Activated CD8-positive, alpha-beta memory T cell treated with anti-CD3 and anti-CD28 coated beads for 24 hours (primary cell): ENCODE measurements around the gene CABLES1.
"Not testable (repeated sequence)": the region's sequence is repeated elsewhere in the genome, so short reads cannot be mapped to it uniquely, and the experiment has no call there.

Experiments used
- DNase-seq: peaks from one replicate; pipeline ENCODE4 v3.0.0-alpha.2; 2020

CABLES1 gene

DNA sequence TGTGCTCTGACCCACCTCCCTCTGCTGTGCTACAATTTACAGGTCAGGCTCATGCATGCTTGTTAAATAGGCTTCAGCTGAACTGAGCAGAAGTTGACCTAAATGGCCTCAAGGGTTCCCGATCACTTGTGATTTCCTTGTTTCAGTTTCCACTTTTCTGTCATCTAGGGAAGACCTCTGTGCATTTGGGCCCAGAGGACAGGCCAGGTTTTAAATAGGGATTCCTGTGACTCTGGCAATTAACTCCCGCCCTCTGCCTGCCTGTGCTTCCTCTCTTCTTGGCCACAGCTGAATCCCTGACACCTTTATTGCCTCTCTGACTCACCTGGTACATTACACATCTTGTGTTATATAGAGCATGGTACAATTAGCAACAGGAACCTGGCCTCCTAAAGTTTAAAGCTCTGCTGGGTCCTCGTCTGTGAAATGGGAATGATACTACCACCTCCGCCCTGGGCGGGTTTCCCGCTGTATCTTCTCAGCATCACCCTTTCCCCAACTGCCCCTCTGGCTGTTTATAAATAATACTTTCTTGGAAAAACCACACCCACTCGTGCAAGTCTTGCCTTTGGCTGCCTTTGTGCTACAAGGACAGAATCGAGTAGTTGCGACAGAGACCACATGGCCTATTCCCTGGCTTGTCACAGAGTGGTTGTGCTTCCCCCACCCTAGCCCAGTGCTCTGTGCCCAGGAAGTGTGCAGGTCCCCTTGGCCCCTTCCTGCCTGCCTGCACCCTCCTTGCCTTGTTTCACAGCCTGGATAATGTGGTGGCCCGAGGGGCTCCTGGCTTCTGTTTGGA lies 7.9 kb downstream of the CABLES1 start:
- DNase-seq, result no peak

DNA sequence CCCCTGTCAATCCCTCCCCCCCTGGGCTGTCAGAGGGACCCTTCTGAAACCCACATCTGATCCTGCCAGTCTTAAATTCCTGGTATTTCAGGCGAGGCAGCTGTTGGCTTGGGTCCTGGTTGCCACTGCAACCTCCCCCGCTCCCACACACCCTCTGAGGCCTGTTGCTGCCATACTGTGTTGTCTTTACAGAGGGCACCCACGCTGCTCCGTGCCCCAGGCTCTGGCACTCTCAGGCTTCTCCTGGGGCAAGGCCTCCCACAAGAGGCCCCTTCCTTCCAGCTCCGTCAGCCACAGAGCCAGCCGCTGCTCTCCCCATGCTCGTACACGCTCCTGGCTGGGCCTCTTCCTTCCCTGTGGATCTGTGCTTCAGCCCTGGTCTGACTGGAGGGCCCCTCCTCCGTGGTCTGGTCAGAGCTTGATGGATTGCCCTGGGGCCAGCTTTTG lies 8.6 kb downstream of the CABLES1 start:
- DNase-seq, result no peak

DNA sequence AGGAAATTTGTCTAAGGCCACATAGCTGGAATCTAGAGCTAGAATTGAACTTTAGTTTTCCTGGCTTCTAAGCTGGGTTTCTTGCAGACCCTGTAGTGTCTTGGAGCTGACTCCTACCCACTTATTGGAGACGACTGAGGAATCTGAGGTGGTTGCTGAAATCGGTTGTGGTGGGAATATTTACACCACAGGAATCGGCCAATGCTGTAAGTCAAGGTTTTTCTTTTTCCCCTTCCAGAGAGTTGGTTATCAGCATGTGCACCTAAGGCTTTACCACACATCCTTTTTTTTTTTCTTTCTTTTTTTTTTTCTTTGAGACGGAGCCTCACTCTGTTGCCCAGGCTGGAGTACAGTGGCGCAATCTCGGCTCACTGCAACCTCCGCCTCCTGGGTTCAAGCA lies 9.4 kb downstream of the CABLES1 start:
- no peak for DNase-seq

DNA sequence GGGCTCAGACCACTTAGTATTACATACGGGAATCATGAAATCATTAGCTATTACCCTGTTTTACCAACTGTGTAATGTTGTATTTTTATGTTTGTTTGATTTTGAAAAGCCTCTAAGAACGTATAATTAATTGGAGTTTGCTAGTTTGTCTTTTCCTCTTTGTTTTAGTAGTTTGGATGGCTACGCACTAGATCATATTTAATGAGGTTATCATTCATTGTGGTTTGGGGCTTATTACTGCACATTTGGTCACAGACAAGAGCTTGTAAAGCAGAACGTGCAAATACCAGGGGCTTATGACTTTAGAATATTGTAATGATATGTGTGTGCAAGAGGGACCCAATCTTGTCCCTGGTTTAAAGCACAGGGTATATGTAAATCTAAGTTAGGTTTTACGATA lies 10.3 kb downstream of the CABLES1 start:
- no peak for DNase-seq

DNA sequence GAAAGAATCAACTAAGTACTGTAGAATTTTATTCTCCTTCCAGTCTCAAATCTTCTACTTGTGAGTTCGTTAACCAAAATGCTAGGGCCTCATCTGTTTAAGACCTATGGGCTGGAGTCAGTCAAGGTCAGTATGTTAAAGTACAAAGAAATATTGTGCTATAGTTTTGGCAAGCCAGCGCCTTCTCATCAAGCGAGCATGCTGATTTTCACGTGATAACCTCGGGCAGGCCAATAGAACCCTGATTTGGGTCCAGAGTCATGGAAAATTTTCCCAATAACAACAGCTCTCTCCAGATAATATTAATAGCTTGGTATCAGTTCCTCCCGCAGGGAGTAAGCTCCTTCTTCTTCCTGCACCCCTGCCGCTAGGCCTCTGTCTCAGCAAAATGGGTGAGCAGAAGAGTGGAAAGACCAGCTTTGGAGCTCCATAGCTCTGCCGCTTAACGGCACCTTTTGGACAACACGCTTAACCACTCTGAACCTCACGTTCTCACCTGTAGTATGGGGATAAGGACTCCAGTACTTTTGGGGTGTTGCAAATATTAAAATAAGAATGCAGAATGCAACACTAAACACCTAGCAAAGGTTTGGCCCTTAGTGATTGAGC lies 11.7 kb downstream of the CABLES1 start:
- no peak for DNase-seq

DNA sequence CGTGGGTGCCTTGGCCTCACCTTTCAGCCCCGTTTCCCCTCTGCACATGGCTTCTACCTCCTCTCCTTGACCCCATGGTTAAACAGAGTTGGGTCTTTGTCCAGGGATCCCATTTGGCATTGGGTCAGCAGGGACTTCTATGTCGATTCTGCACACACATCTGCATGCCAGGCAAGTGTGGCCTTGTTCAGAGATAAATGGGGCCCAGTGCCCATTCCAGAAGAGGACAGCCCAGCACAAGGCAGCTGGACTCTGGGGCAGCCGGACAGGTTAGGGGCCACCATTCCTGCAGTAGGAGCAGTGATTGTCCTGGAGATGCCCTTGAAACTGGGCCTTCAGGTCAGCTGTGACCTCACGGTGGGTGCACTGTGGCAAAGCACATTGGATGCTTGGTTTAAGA lies 13.1 kb downstream of the CABLES1 start:
- DNase-seq, result no peak

DNA sequence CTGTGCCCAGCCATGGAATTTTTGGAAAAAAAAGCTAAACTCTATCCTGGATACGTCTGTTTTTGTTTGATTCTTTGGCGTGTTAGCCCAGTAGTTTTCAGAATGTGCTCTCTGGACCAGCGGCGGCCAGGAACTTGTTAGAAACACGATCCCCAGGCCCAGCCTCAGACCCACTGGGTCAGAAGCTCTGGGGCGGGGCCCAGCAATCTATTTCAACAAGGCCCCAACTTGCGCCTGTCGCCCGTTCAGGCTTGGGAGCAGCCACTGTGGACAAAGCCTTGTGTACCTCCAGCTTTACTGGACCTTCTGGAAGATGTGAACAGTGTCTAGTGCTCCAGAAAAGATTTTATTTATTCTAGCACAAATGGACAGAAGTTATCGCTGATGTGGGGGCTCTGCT lies 14.3 kb downstream of the CABLES1 start:
- no peak for DNase-seq

DNA sequence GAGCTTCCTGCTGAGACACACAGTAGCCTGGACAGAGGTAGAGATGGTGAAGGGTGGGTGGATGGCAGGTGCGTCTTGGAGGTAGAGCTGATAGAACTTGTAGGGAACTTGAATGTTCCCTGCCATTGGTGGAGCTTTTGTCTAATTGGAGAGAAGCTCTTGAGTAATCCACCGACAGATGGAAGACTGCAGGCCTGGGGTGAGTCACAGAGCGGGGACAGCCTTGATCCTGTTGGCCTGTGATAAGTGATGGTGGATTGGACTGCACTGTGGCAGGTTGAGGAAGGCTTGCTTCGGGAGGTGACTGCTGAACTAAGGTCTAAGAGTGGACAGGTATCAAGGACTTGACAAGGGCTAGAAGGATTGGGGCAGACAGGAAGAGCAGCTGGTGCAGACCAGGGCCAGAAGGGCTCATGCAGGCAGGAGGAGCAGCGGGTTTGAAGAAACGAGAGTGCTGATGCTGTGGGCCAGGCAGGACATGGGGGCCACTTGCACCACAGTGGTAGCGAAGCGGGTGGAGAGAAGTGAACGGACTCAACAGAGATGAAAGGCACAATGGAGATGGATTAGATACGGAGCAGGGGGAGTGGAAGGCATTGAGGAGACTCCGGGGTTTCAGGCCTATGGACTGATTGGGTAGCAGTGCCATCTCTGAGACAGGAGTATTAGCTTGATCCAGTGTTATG lies 16.3 kb downstream of the CABLES1 start:
- DNase-seq, result no peak

DNA sequence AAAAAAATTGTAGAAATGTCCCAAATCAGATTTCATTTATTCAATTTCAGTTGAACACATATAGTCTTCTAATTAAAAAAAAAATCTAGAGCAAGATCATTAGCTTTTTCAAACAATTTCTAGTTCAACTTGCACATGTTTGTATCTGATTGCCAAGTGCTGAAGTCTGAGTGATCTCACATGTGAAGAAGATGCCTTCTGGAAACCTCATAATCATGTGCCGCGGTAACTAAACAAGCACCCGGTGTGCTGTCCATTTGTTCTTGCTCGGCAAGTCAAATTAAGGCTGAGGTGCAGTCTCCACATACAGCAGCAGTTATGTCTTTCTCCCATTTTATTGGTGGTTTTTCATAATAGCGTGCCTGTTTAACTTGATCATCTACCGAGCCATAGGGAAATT lies 18.7 kb downstream of the CABLES1 start:
- DNase-seq, result no peak

DNA sequence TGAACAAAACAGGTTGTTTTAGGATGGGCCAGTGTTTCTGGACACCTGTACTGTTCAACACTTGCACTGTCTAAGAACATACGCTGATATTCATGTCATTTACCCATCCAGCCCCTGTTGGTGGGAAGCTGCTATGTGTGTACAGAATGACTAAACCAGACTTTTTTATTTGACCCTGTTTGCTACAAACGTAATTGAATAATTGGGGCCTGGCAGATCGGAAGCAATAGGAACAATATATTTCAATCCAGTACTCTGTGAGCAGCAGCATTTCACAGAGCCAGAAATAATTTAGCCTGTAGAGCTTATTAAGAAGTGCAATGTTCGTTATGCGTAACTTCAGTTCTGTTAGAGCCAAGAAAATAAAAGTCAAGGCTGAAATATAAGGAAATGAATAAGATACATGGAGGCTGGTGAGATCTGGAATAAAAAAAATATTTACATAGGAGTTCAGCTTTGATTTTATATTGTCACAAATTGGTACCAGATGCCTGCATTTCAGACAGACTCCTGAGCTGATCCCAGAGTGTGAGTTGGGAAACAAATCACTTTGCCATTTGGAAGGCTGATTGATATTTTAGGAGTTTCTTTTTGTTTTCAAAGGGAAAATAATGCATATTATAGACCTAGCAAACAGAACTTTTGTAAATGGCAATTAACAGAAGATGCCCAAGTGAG lies 19.7 kb downstream of the CABLES1 start:
- DNase-seq, result no peak

DNA sequence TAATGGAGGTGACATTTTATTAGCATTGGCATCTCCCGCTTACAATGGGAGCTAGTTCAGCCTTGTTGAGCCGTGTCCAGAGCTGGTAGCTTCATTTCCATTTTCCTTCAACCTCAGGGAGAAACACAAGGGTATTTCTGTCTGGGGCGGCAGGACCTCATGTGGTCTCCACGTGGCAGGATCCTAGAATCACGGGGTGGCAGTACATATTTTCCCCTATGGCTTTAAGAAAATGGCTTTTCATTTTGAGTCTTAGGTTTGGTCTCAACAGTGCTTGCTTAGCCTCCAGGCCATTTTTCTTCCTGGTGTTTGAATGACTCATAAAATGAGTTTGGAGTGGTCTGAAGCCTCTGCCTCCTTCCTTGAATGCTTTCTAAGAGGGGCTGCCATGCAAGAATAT lies 20.3 kb downstream of the CABLES1 start:
- DNase-seq, result no peak

DNA sequence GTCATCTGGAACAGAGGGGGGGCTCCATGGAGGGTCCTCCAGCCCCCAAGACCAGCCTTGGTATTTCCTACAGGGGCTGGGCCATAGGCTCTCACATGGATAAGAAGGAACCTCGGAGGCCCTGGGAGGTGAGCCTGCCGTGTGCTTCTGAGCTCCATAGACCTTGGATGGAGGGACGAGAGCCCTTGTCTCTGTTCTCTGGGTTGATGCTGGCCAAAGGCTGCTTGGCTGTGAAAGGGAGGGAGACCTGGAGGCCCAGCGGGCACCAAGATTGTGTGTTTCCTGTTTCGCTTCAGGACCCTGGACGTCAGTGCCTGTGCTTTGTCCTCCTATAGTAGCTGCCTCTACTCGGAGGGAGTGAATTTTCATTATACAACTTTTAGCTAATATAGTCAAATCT lies 20.8 kb downstream of the CABLES1 start:
- no peak for DNase-seq

DNA sequence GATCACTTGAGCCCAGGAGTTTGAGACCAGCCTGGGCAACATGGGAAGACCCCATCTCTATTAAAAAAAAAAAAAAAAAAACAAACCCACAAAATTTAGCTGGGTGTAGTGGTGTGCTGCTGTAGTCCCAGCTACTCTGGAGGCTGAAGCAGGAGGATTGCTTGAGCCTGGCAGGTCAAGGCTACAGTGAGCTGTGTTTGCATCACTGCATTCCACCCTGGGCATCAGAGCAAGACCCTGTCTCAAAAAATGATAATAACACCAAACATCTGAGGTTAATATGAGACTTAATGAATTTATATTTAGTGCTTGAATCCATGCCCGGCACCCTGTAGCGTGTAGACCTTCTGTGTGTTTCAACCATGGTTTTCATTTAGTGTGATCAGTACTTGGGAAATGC lies 22.8 kb downstream of the CABLES1 start:
- no peak for DNase-seq

DNA sequence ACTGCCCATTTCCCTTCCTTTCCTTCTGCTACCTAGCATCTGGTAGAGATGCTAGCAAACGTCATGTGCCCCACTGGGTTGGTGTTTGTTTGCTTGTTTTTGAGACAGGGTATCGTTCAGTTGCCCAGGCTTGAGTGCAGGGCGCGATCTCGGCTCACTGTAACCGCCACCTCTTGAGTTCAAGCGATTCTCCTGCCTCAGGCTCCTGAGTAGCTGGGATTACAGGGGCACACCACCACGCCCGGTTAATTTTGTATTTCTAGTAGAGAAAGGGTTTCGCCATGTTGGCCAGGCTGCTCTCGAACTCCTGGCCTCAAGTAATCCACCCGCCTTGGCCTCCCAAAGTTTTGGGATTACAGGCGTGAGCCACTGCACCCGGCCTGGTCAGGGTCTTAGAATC lies 23.6 kb downstream of the CABLES1 start:
- DNase-seq, result not testable (repeated sequence)

DNA sequence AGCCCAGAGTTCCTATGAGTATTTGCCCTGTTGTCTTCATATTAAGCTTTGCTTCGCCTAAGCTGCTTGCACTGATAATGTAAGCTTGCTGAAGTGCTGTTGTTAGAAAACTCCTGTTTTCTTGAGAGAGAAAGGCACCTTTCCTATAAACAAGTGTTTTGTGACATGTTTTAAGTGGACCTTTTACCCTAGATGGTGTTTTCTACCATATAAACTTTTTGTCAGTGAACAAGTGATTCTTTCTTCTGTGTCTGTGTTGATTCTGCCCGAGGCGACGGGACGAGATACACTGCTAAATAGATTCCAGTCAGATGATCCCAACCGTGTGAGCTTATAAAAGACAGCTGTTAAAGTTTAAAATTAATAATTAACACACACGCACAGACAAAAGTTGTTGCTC lies 24.1 kb downstream of the CABLES1 start:
- no peak for DNase-seq

DNA sequence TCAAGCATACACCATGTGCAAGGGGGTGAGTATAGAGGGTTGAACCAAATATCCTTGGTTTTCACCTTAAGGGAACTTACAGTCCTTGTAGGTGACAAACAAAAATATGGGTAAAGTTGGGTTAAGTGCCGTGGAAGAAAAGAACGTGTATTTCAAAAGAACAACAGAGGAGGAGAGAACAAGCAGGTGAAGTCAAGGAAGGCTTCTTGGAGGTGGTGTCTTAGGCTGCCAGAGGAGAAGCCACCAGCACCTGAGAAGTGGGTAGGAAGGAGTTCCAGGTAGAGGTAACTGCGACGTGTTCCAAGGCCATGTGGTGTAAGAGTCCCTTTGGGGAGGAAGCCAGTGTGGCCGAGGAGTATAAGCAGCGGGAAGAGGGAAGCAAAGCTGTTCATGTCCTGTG lies 27.2 kb downstream of the CABLES1 start:
- no peak for DNase-seq

DNA sequence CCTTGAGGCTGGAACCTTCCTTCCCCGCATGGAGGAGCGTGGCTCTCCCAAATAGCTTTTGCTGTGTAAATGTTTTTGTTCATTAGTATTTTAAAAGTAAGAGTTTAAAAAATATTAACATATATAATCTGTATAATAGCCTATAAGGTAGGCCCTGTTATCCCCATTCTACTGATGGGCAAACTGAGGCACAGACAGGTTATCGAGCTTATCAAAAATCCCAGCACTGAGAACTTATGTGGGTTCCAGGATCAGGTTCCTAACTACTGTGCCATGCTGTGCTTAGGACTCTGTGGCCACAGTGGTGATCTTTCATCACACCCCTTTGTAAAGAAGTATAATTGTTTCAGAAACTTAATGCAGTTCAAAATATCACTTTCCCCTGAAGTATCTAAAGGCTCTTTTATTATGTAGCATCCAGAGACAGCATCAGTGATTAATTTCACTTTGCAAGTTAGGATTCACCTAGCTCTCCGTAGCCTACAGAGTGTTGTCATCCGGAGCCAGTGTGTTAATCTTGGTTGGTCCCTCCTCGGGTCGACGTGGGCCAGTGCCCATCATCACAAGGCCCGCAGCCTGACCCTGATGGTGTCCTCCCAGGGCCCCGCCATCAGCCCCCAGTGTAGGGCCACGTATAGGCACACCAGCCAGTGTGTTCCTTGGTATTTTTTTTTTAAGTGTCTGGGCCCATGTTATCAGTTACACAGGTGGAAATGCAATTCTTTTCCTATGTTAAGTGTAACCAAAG lies 28.7 kb downstream of the CABLES1 start:
- no peak for DNase-seq

DNA sequence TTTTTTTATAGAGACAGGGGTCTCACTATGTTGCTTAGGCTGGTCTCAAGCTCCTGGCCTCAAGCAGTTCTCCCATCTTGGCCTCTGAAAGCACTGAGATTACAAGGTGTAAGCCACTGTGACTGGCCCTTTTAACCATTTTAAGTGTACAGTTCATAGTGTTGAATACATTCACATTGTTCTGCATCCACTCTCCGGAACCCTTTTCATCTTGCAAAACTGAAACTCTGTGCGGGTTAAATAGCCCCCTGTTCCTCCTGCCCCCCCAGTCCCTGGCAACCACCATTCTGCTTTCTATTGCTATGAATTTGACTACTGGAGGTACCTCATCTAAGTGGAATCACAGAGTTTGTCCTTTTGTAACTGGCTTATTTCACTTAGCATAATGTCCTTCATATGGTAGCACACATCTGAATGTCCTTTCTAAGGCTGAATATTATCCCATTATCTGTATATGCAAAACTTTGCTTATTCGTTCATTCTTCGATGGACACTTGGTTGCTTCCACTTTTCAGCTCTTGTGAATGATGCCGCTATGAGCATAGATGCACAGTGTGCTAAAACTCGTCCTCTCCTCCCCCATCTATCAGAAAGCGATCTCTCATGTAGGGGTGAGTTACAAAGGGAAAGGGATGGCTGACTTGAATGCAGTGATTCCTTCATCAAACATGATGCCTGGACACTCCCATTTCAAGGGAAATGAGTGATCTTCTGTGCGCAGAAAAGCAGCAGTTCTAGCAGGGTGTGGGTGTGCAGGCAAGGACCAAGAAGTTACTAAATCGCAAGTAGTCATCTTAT lies 30.2 kb downstream of the CABLES1 start:
- DNase-seq, result no peak

DNA sequence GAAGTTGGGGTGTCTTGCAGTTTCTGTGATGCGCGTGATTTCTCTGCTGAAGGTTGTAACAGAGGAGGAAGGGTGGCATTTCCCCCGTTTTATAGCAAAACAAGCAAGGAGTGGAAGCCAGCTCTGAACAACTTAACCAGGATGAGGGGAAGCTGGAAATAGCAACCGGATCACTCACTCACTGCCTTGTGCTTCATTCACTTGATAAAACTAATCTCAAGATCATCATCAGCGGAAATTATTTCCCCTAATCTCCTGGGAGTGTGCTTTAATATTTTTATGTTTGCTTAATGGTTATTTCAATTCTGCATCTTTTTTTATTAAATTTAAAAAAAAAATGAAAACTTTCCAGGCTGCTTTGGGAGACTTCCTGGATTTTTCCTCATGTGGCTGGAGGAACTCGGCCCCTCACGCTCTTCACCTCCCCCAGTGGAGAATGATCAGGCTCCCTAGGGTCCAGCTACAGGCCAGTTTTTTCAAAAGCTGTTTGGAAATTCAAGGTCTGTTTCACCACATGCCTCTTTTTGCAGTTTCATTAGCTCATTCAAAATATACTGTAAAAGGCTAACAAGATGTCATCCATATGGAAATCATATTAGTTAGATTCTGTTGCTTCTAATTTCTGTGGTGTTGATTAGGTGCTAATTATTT lies 31.7 kb downstream of the CABLES1 start:
- no peak for DNase-seq

DNA sequence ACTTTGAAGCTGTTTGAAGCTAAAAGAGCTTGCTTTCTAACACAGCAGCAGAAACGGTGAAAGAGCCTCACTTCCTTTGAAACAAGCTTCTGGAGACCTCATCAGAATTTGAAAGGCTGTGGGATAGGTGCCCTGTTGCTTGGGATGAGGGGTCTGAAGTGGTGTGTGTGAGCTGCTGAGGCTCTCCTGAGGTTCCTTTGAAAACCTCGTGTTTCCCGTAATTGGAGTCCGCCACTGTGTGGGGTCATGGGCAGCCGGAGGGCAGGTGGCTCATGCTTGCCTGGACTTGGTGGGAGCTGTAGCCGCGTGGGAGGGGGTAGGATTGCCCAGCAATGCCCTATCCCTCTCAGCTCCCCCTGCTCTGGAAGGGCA lies 34.4 kb downstream of the CABLES1 start:
- no peak for DNase-seq

DNA sequence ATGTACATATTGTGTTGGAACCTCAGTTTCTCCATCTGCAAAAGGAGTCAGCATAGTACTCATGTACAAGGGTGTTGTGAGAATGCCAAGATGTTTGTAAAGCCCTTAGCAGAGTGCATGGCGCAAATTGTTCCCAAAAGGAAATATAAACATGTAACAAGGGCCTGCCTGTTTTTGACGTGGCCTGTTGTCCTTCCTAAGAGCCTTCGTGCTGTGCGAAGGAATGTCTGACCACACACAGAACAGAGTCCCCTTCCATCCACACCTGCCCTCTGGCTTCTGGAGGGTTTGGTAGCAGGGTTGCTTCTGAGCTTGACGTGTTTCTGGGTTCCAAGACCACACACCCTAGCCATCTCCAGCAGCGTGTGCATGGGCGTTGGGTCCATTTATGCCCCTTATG lies 34.9 kb downstream of the CABLES1 start:
- no peak for DNase-seq
